Naive B cell (primary cell): ENCODE measurements around the gene DNMT1. TPM values are rescaled to one million over a fixed set of nuclear protein-coding genes. Genes with fewer than 3 reads are reported as not detected.
"Not testable (repeated sequence)": the region's sequence is repeated elsewhere in the genome, so short reads cannot be mapped to it uniquely, and the experiment has no call there.

Experiments
- ATAC-seq, 2 donors: fragments of 150-1000 bp; cut with Tn5 transposase; 2 replicates each; pipeline ENCODE4 v1.10.0; 2021; ENCODE audit warnings: low read depth in 2 of 2, mild to moderate bottlenecking in 2 of 2, moderate library complexity in 2 of 2
- DNase-seq: peaks from one replicate; pipeline ENCODE4 v3.0.0; 2022
- H3K27ac Mint-ChIP-seq, 6 donors: one replicate each; pipeline ENCODE4 v1.8.0; 2020 to 2022; ENCODE audit warnings: mild to moderate bottlenecking in 6 of 6, mixed read lengths in 6 of 6, moderate library complexity in 5 of 6, inconsistent platforms in 2 of 6
- H3K27me3 Mint-ChIP-seq, 3 donors: one replicate each; pipeline ENCODE4 v1.8.0; 2021 to 2022; ENCODE audit warnings: mixed read lengths in 3 of 3, mild to moderate bottlenecking in 1 of 3
- H3K36me3 Mint-ChIP-seq, 2 donors: one replicate each; pipeline ENCODE4 v1.8.0; 2020 to 2022; ENCODE audit warnings: mixed read lengths in 2 of 2, inconsistent platforms in 1 of 2, mild to moderate bottlenecking in 1 of 2
- H3K4me1 Mint-ChIP-seq, 3 donors: one replicate each; pipeline ENCODE4 v1.8.0; 2020 to 2022; ENCODE audit warnings: mixed read lengths in 3 of 3, inconsistent platforms in 1 of 3, mild to moderate bottlenecking in 1 of 3, moderate library complexity in 1 of 3
- H3K4me3 Mint-ChIP-seq, 8 donors: one replicate each; pipeline ENCODE4 v1.8.0; 2020 to 2022; ENCODE audit warnings: mild to moderate bottlenecking in 8 of 8, mixed read lengths in 8 of 8, moderate library complexity in 8 of 8, inconsistent platforms in 2 of 8
- H3K9me3 Mint-ChIP-seq, 7 donors: one replicate each; pipeline ENCODE4 v1.8.0; 2020 to 2022; ENCODE audit warnings: mixed read lengths in 7 of 7, mild to moderate bottlenecking in 5 of 7, inconsistent platforms in 2 of 7, moderate library complexity in 1 of 7
- polyA plus RNA-seq, 6 donors: library from polyadenylated mRNA; unstranded; fragments of 300-500 nt; fragmentation: Illumina TruSeq; gene quantifications; one replicate each; pipeline ENCODE4 v1.2.3, GENCODE V29; 2021; ENCODE audit warnings: low read depth in 6 of 6

The DNMT1 gene
- polyA plus RNA-seq, 6 donors from 2014 or later = 13.9 to 56.7 (median 31.3) TPM

GRCh38 chr19:10209315-10209714 lies 14.6 kb upstream of the DNMT1 start:
- no peak overlapping the region for H3K27ac Mint-ChIP-seq
- ATAC-seq (no peak), DNase-seq (no peak)
- peaks cover 0 to 2% (median 0%) of the 10 kb centered on the region in 7 donors for H3K9me3 Mint-ChIP-seq
- no peaks in the 10 kb centered on the region for H3K4me1 Mint-ChIP-seq
- H3K36me3 Mint-ChIP-seq = no peaks in the 10 kb centered on the region
- H3K4me3 Mint-ChIP-seq = no peak overlapping the region
- peaks cover 0 to 6% (median 0%) of the 10 kb centered on the region in 3 donors for H3K27me3 Mint-ChIP-seq

GRCh38 chr19:10207026-10207425 lies 12.3 kb upstream of the DNMT1 start:
- no peak for DNase-seq
- Mint-ChIP-seq H3K27ac (no peak overlapping the region), H3K4me3 (no peak overlapping the region), H3K9me3 (peaks cover 0 to 2% (median 0%) of the 10 kb centered on the region in 7 donors), H3K36me3 (no peaks in the 10 kb centered on the region), H3K4me1 (no peaks in the 10 kb centered on the region), H3K27me3 (peaks cover 0 to 6% (median 0%) of the 10 kb centered on the region in 3 donors)
- ATAC-seq = no peak

- H3K27ac Mint-ChIP-seq = no peak overlapping the region
- no peaks in the 10 kb centered on the region for H3K4me1 Mint-ChIP-seq
- peaks cover 0 to 4% (median 0%) of the 10 kb centered on the region in 3 donors for H3K27me3 Mint-ChIP-seq
- DNase-seq (no peak), ATAC-seq (no peak)
- H3K36me3 Mint-ChIP-seq = no peaks in the 10 kb centered on the region
- peaks cover 0 to 2% (median 0%) of the 10 kb centered on the region in 7 donors for H3K9me3 Mint-ChIP-seq
- H3K4me3 Mint-ChIP-seq = peak overlapping the region in 1 of 8 donors; percentile 42
Observed at GRCh38 chr19:10206226-10206885, 11.6 kb upstream of the DNMT1 start.

GRCh38 chr19:10205636-10206035 lies 10.9 kb upstream of the DNMT1 start:
- Mint-ChIP-seq H3K27ac (no peak overlapping the region), H3K9me3 (peaks cover 0 to 2% (median 0%) of the 10 kb centered on the region in 7 donors), H3K4me3 (no peak overlapping the region), H3K36me3 (no peaks in the 10 kb centered on the region), H3K4me1 (no peaks in the 10 kb centered on the region), H3K27me3 (no peaks in the 10 kb centered on the region)
- DNase-seq (no peak), ATAC-seq (no peak)

GRCh38 chr19:10203686-10204085 lies 8.9 kb upstream of the DNMT1 start:
- Mint-ChIP-seq H3K36me3 (no peaks in the 10 kb centered on the region), H3K9me3 (peaks cover 0 to 2% (median 0%) of the 10 kb centered on the region in 7 donors), H3K27ac (no peak overlapping the region), H3K27me3 (no peaks in the 10 kb centered on the region), H3K4me1 (peaks cover 0 to 5% (median 3%) of the 10 kb centered on the region in 3 donors), H3K4me3 (no peak overlapping the region)
- DNase-seq (no peak), ATAC-seq (no peak)

- Mint-ChIP-seq H3K36me3 (no peaks in the 10 kb centered on the region), H3K27me3 (no peaks in the 10 kb centered on the region), H3K27ac (no peak overlapping the region), H3K4me1 (peaks cover 3 to 12% (median 7%) of the 10 kb centered on the region in 3 donors), H3K4me3 (no peak overlapping the region), H3K9me3 (no peaks in the 10 kb centered on the region)
- ATAC-seq (no peak), DNase-seq (no peak)
Observed at GRCh38 chr19:10201176-10201575, 6.4 kb upstream of the DNMT1 start.

- H3K9me3 Mint-ChIP-seq, ATAC-seq, H3K27me3 Mint-ChIP-seq, H3K4me3 Mint-ChIP-seq, H3K27ac Mint-ChIP-seq, DNase-seq, H3K36me3 Mint-ChIP-seq: not testable (repeated sequence)
- peaks cover 3 to 12% (median 10%) of the 10 kb centered on the region in 3 donors for H3K4me1 Mint-ChIP-seq
Observed at GRCh38 chr19:10200101-10200500, 5.3 kb upstream of the DNMT1 start.

- H3K27me3 Mint-ChIP-seq, H3K4me3 Mint-ChIP-seq, H3K9me3 Mint-ChIP-seq, DNase-seq, ATAC-seq, H3K36me3 Mint-ChIP-seq: not testable (repeated sequence)
- Mint-ChIP-seq H3K4me1 (peaks cover 4 to 13% (median 12%) of the 10 kb centered on the region in 3 donors), H3K27ac (peak overlapping the region in 2 of 6 donors; percentile 31 to 53)
Observed at GRCh38 chr19:10198889-10199644, 4.3 kb upstream of the DNMT1 start.

- peak in 1 of 2 donors; percentile 2 for ATAC-seq
- peak overlapping the region; percentile 87 to 97 (median 93) for H3K4me3 Mint-ChIP-seq
Observed at GRCh38 chr19:10195199-10195519, 406 bp upstream of the DNMT1 start.

GRCh38 chr19:10193790-10194499 lies 808 bp downstream of the DNMT1 start:
- H3K9me3 Mint-ChIP-seq = no peaks in the 10 kb centered on the region
- no peaks in the 10 kb centered on the region for H3K27me3 Mint-ChIP-seq
- ATAC-seq (no peak), DNase-seq (no peak)
- H3K36me3 Mint-ChIP-seq = no peaks in the 10 kb centered on the region
- H3K4me1 Mint-ChIP-seq = peaks cover 13 to 29% (median 22%) of the 10 kb centered on the region in 3 donors
- peak overlapping the region; percentile 87 to 97 (median 93) for H3K4me3 Mint-ChIP-seq
- peak overlapping the region; percentile 7 to 95 (median 84) for H3K27ac Mint-ChIP-seq

More at GRCh38 chr19:10195199-10195519, 406 bp upstream of the DNMT1 start:
- peak overlapping the region in 5 of 6 donors; percentile 66 to 92 (median 91) for H3K27ac Mint-ChIP-seq
- peaks cover 9 to 29% (median 18%) of the 10 kb centered on the region in 3 donors for H3K4me1 Mint-ChIP-seq
- H3K9me3 Mint-ChIP-seq = no peaks in the 10 kb centered on the region
- H3K36me3 Mint-ChIP-seq = no peaks in the 10 kb centered on the region
- no peak for DNase-seq
- H3K27me3 Mint-ChIP-seq = no peaks in the 10 kb centered on the region

- Mint-ChIP-seq H3K27ac (peak overlapping the region in 2 of 6 donors; percentile 42 to 47), H3K4me1 (peaks cover 13 to 26% (median 17%) of the 10 kb centered on the region in 3 donors), H3K27me3 (no peaks in the 10 kb centered on the region), H3K4me3 (peak overlapping the region; percentile 9 to 87 (median 55)), H3K9me3 (no peaks in the 10 kb centered on the region), H3K36me3 (no peaks in the 10 kb centered on the region)
- DNase-seq (no peak), ATAC-seq (no peak)
Observed at GRCh38 chr19:10192922-10193321, 1.8 kb downstream of the DNMT1 start.

- Mint-ChIP-seq H3K4me1 (peaks cover 17 to 24% (median 23%) of the 10 kb centered on the region in 3 donors), H3K27ac (no peak overlapping the region), H3K9me3 (no peaks in the 10 kb centered on the region), H3K27me3 (no peaks in the 10 kb centered on the region), H3K36me3 (no peaks in the 10 kb centered on the region), H3K4me3 (peak overlapping the region in 2 of 8 donors; percentile 8 to 12)
- ATAC-seq = no peak
- no peak for DNase-seq
Observed at GRCh38 chr19:10191347-10191746, 3.4 kb downstream of the DNMT1 start.

GRCh38 chr19:10190026-10190425 lies 4.7 kb downstream of the DNMT1 start:
- Mint-ChIP-seq H3K27me3 (no peaks in the 10 kb centered on the region), H3K36me3 (no peaks in the 10 kb centered on the region), H3K9me3 (no peaks in the 10 kb centered on the region), H3K27ac (peak overlapping the region in 1 of 6 donors; percentile 67), H3K4me3 (peak overlapping the region in 1 of 8 donors; percentile 46), H3K4me1 (peaks cover 17 to 24% (median 18%) of the 10 kb centered on the region in 3 donors)
- DNase-seq = no peak
- no peak for ATAC-seq
